Activated CD8-positive, alpha-beta memory T cell treated with anti-CD3 and anti-CD28 coated beads, Interleukin-2, amount 50 U/mL, for 48 hours (primary cell): Measurements from ENCODE around the gene SNX9.

Source experiments
- DNase-seq: peaks from one replicate; pipeline ENCODE4 v3.0.0-alpha.2; 2020

Gene SNX9

GRCh38 chr6:157860505-157860991 is 37.5 kb downstream of the SNX9 start:
- no peak for DNase-seq

DNA sequence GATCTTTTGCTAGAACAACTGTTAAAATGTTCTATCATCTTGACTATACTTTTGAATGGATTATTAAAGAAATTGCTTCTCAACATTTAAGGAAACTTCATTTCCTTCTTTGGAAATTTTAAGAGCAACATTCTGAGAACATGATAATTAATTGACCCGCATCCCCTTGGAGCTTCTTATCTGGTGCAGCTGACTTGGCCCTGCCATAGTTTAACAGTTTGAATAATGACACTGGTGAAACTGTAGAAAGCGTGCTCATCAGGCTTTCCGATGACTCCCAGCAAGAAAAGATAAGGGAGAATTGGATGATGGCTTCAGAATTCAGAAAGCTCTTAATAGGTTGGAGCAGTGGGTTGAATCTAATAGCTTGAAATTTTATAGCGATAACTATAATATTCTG is 38.1 kb downstream of the SNX9 start:
- no peak for DNase-seq

DNA sequence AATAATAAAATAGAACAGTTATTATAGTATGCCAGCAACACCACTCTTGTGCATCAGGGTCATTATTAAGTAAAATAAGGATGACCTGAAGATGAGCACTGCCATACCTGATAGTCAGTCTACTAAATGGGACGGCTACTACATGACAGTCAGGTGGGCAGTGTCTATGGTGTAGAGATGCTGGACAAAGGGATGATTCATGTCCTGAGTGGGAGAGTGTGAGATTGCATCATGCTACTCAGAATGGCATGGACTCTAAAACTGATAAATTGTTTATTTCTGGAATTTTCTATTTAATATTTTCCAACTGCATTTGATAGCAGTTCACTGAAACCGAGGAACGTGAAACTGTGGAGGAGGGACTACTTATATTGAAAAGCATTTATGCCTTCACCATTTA is 38.8 kb downstream of the SNX9 start:
- no peak for DNase-seq

GRCh38 chr6:157862706-157863105 is 39.7 kb downstream of the SNX9 start:
- DNase-seq: no peak

DNA sequence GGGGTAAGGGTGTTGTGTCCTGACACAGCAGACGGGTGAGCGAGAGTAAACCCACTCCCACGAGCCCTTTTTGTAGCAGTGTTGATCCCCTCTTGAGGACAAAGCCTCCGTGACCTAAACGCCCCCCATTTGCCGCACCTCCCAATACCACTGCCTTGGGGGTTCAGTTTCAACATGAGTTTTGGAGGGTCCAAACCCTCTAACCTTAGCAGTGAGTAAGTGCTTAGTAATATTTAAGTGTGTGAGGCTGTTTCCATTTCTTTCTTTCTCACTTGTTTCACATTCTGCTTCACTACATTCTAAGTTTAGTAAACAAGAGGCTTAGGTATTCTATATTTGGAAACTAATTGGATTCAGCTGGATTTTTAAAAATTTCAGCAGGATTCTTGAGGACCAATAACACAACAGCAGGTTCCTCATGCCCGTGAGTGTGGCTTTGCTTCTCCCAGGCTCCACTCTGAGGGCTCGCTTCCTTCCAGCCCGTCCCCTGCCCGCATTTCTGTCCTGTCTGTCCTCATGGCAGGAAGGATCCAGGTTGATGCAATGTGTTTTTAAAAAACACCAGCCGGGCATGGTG is 41.2 kb downstream of the SNX9 start:
- DNase-seq: no peak

DNA sequence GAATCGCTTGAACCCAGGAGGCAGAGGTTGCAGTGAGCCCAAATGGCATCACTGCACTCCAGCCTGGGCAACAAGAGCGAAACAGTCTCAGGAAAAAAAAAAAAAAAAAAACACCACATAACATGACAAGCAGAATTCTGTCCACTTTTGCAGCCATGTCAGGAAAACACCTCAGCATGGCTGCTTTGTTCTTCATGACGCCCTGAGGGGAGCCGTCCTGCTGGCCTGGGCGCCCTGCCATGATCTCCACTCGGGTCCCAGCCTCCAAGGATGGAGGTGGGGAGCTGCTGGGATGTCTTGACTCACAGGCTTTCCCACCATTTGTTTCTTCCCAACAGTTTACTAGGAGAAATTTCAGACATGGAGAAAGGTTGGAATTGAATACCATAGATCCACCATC is 42.2 kb downstream of the SNX9 start:
- no peak for DNase-seq

DNA sequence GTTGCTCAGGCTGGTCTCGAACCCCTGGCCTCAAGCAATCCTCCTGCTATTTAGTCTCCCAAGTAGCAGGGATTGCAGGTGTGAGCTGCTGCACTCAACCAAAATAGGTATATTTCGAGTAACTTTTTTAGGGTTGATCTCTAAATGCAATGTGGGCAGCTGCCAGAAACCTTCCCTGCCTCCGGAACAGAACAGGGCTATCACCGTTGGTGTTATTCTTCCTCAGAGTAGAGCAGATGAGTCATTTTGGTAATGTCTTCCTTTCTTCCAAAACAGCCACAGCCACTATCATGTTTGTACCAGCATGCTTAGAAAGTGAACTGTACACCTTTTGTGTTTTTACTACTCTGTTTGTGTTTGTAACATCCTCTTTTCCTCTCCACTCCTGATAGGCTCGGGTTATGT is 44.1 kb downstream of the SNX9 start:
- DNase-seq: no peak

- DNase-seq: no peak
Observed at GRCh38 chr6:157867981-157868380, 44.9 kb downstream of the SNX9 start.

DNA sequence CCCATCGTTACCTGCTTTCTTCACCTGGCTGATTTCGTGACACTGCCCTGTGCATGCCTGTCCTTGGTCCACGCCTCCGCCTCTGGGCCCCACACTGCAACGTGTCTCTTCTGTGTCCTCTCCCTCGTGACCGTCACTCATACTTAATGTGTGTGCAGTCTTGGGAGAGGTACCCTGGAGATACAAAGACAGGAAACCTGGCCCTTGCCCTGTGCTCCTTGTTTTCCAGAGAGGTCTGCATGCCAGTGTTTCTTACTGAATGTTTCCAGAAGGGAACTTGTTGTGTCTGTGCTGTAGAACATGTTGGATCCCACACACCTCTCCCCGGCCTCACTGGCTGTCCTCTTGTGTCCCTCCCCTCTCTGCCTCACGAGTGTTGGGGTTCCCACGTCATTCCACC is 45.8 kb downstream of the SNX9 start:
- no peak for DNase-seq

- DNase-seq: no peak
Observed at GRCh38 chr6:157869673-157870302, 46.7 kb downstream of the SNX9 start.

- DNase-seq: peak; percentile 97
Observed at GRCh38 chr6:157873735-157874344, 50.8 kb downstream of the SNX9 start.

GRCh38 chr6:157877149-157877548 is 54.1 kb downstream of the SNX9 start:
- DNase-seq: no peak

DNA sequence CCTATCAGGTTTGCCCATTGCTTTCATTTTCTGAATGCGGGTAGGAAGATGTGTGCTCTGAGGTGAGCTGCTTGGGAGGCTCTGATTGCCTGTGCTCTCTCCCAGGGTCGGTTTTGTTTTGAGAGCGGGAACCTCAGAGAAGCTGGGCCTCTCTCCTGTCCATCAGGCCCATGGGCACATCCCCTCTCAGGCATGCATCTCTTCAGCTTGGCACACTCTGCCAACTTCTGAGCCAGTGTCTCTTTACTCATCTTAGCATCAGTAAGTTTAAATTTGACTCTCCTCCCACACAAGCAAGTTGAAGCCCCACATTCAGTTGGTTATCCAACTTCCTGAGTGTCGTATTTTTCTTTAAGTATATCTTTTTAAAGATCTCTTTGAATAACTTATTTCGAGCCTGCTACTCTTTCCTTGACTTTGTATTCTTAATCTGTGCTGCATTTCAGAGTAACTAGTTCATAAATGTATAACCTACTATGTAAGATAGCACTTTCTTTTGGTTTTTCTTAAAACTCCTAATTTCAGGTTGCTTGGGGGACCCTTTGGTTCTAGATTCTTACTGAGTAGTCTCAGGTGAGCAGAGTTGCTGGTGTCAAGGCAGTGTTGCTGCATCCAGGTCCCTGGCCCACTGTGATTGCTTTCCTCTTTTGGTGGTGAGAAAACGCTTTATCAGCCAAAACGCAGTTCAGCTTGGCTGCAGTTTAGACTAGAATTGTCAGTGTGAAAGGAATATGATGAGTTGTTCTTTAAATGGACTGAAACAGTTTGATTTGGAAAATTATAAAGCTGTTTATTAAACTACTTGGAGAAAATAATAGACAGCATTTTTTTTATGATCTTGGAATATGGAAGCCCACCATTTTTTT is 54.8 kb downstream of the SNX9 start:
- DNase-seq: no peak

DNA sequence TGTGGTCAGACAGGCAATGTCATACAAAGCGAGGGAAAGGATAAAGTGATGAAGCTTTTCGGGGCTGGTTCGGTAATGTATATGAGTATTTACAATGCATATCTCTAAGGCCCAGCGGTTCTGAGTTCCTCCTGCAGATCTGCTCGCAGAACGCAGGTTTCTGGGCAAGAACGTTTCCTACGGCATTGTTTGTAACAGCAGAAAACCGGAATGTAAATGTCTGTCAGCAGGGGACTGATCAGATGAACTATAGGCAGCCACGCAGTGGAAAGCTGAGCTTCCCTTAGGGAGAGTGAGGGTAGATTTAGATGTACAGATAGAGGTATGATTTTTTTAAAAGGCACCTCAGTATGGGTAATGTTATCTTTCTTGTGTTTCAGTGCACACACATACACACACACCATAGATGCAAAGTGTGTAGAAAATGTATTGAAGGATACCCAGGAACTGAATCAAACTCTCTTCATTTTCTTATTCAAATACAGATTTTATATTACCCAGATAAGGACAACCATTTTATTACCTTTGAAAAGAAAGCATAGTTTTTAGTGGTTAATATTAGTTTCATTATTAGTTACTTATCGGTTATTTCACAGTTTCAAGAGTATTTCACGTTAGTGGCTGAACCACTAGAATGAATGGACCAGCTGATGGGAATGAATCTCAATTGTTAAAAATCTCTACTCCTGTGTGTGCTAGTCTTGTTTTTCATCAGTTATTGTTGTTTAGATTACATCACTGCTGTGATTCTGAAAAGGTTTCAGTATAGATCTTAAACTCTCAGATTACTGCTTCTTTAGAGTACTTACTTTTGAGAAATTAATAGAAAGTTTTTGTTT is 56.2 kb downstream of the SNX9 start:
- DNase-seq: no peak

DNA sequence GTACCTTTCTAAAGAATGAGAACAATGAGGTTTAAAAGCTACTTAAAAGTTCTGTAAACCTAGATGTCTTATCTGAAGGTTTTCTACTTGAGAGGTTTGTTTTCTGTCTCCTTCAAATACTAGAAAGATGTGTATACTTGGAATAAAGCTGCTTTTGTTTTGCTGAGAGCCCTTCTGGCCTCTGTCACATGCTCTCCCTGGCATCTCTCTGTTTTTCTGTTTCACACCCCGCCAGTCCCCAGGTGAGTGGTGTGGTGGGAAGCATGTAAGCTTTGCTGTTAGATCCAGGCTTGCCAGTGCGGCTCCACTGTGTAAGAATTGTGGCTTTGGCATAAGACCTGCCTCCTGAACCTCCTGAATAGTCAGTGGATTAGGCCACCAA is 56.8 kb downstream of the SNX9 start:
- no peak for DNase-seq

DNA sequence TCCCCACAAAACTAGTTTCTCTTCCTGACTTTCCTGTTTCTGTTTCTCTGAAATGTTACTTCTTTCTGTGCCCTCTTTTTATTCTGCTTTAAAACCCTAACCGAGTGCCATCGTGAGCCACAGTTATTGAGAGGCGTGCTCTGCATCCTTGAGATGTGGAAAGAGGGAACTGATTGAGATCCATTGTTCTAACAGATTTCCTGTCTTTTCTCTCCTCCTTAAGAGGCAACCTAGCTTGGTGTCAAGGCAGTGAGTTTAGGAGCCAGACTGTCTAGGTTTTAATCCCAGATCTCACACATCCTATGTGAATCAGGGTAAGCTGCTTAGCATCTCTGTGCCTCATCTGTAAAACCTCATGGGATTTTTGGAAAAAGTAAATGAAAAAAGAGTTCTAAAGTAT is 57.5 kb downstream of the SNX9 start:
- DNase-seq: no peak

GRCh38 chr6:157881342-157881741 is 58.3 kb downstream of the SNX9 start:
- DNase-seq: no peak

DNA sequence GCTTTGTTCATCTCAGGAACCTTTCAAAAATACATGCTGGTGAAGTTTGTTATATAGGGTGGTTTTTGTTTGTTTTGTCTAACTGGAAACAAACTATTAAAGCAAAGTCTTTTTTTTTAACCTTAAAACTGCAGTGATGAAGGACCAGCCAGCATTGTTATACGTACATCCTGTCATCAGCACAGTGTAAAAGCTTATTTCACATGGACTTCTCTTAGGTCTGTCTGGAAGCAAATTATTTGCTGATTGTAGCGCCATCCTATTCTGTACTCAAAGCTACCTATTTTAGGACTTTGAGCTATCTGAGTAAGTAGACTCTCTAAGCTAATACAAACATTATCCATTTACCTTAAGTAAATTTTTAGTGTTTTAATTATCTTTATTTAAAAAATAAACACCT is 61.7 kb downstream of the SNX9 start:
- DNase-seq: no peak

DNA sequence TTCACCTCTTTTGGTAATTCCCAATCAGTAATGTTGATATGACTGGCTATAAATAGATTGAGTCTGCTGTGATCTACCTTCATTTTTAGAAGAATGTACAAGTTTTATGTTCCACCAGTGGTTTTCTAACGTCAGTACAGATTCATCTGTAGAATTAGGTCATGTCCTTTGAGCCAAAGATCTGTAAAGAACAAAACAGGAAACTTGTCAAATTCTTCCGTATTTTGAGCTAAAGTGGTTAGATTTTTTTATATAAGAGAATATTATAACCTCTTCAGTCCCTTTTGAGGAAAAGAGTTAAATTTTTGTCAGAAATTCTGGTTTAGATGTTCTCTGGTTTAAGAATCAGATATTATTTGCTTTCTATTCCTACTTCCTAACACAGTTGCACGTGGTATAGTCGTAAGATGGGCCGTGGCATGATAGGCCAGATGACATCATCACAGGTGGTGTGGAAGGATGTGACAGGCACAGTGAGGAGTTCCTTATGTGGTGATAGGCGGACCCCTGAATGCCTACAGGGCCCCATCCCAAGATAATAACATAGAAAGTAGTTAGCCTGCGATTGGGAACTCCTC is 62.3 kb downstream of the SNX9 start:
- no peak for DNase-seq

- no peak for DNase-seq
Observed at GRCh38 chr6:157885876-157886275, 62.8 kb downstream of the SNX9 start.

- DNase-seq: no peak
Observed at GRCh38 chr6:157887892-157888291, 64.8 kb downstream of the SNX9 start.
